K562 (cell line): ENCODE data around the gene AGAP1. TPM values are rescaled to one million over a fixed set of nuclear protein-coding genes. Genes with fewer than 3 reads are reported as not detected.

Source experiments
- ATAC-seq: fragments of 200-7000 bp; cut with Tn5 transposase; 3 replicates; pipeline ENCODE4 v1.9.1; 2020; ENCODE audit warnings: moderate library complexity
- BruUV-seq: library from RNA; stranded (reverse); fragments of 400-500 nt; replicated peaks from 2 replicates; lab custom pipeline; 2021; lab: Mats Ljungman, UMichigan
- CTCF ChIA-PET: fragments of 300-600 bp; formaldehyde crosslinking; extraction: SDS; loops from one replicate; lab custom pipeline; 2021; ENCODE audit warnings: low intra/inter-chr PET ratio; lab: Yijun Ruan, JAX
- POLR2A ChIA-PET: fragments of 300-600, 350-650 bp; sonication (Branson Sonifier 250); formaldehyde crosslinking; extraction: SDS; loops from one replicate; lab custom pipeline; 2021; ENCODE audit warnings: antibody characterized with exemption, inconsistent platforms; lab: Yijun Ruan, JAX
- DNase-seq, 4 experiments: peaks; one replicate each; pipeline versions ENCODE4 v3.0.0 to v3.0.0-alpha.2; 2011 to 2018; ENCODE audit warnings: low spot score in 3 of 4, mixed read lengths in 3 of 4; ENCODE audit errors: extremely low read depth in 1 of 4
- FAIRE-seq: peaks from 2 replicates; lab custom pipeline; 2011; peaks lifted over from hg19 to GRCh38; lab: Jason Lieb, UNC
- H2AFZ ChIP-seq: 2 replicates; pipeline ENCODE4 v1.6.0; 2011; ENCODE audit warnings: low read depth, low read length, control low read depth, inconsistent platforms
- H3K27ac ChIP-seq: fragments of 200-600 bp; 3 replicates; pipeline ENCODE4 v1.8.0; 2011; ENCODE audit warnings: low read depth, mild to moderate bottlenecking, control low read depth, inconsistent platforms, low read length, moderate library complexity, mixed read lengths; ENCODE audit errors: extremely low read depth
- H3K27me3 ChIP-seq, 2 experiments: fragments of 300-600 bp in 1 of 2; 2 replicates in 1 of 2; 3 replicates in 1 of 2; pipeline versions ENCODE4 v1.6.0 to v1.8.0; 2011; ENCODE audit warnings: inconsistent platforms in 2 of 2, low read length in 2 of 2, mild to moderate bottlenecking in 1 of 2, mixed read lengths in 1 of 2, moderate library complexity in 1 of 2; ENCODE audit not compliant: control insufficient read depth in 2 of 2, insufficient read depth in 2 of 2
- H3K36me3 ChIP-seq: fragments of 300-600 bp; 3 replicates; pipeline ENCODE4 v1.8.0; 2011; ENCODE audit warnings: mild to moderate bottlenecking, low read length, inconsistent platforms; ENCODE audit not compliant: control insufficient read depth, insufficient read depth
- H3K4me1 ChIP-seq, 2 experiments: fragments of 200-600 bp in 1 of 2; replicated peaks in 1 of 2; 2 replicates in 1 of 2; 3 replicates in 1 of 2; pipeline versions ENCODE4 v1.5.1 to v1.8.0; 2011; ENCODE audit warnings: inconsistent platforms in 2 of 2, low read length in 2 of 2, mild to moderate bottlenecking in 1 of 2, mixed read lengths in 1 of 2, moderate library complexity in 1 of 2; ENCODE audit not compliant: control insufficient read depth in 2 of 2, insufficient read depth in 2 of 2
- H3K4me2 ChIP-seq: 2 replicates; pipeline ENCODE4 v1.6.1; 2011; ENCODE audit warnings: low read length, control low read depth, inconsistent platforms, mixed read lengths; ENCODE audit not compliant: insufficient read depth
- H3K4me3 ChIP-seq: fragments of 200-600 bp; sonication (generic), shearing (Covaris generic); 2 replicates; pipeline ENCODE4 v1.5.1; 2016; ENCODE audit warnings: control low read depth, inconsistent platforms
- H3K79me2 ChIP-seq: fragments of 200-600 bp; 3 replicates; pipeline ENCODE4 v1.8.0; 2011; ENCODE audit warnings: low read length, inconsistent platforms; ENCODE audit not compliant: control insufficient read depth, insufficient read depth
- H3K9ac ChIP-seq, 2 experiments: 2 replicates each; pipeline versions ENCODE4 v1.6.0 to v1.6.1; 2011; ENCODE audit warnings: low read depth in 2 of 2, low read length in 2 of 2, control low read depth in 1 of 2, inconsistent platforms in 1 of 2, mild to moderate bottlenecking in 1 of 2, mixed read lengths in 1 of 2; ENCODE audit not compliant: insufficient read depth in 1 of 2
- H3K9me1 ChIP-seq: one replicate; pipeline ENCODE4 v1.6.0; 2011; ENCODE audit warnings: inconsistent platforms, mild to moderate bottlenecking, low read length, moderate library complexity; ENCODE audit not compliant: control insufficient read depth, insufficient read depth
- H3K9me3 ChIP-seq: replicated peaks from 2 replicates; pipeline ENCODE4 v1.5.1; 2011; ENCODE audit warnings: low read depth, low read length, inconsistent platforms; ENCODE audit not compliant: control insufficient read depth, insufficient read depth
- H4K20me1 ChIP-seq: replicated peaks from 2 replicates; pipeline ENCODE4 v1.6.1; 2011; ENCODE audit warnings: low read length, inconsistent platforms, mixed read lengths; ENCODE audit not compliant: control insufficient read depth, insufficient read depth
- CTCF ChIP-seq, 3 experiments: IDR thresholded peaks in 2 of 3; conservative IDR thresholded peaks in 1 of 3; 2 replicates each; pipeline ENCODE4 v1.5.1; 2011 to 2012; ENCODE audit warnings: low read length in 3 of 3, mild to moderate bottlenecking in 3 of 3, control low read depth in 2 of 3, improper control_type of control experiment in 1 of 3, inconsistent platforms in 1 of 3, low read depth in 1 of 3, mixed read lengths in 1 of 3, moderate library complexity in 1 of 3; ENCODE audit not compliant: insufficient read depth in 2 of 3
- FOS ChIP-seq: IDR thresholded peaks from 3 replicates; pipeline ENCODE4 v1.6.1; 2011; ENCODE audit not compliant: insufficient read length; ENCODE audit errors: extremely low read depth
- GTF2B ChIP-seq: IDR thresholded peaks from 2 replicates; pipeline ENCODE4 v1.6.1; 2011; ENCODE audit not compliant: insufficient read length; ENCODE audit errors: extremely low read depth
- JUND ChIP-seq, 2 experiments: IDR thresholded peaks; 2 replicates in 1 of 2; 3 replicates in 1 of 2; pipeline ENCODE4 v1.6.1; 2011; ENCODE audit warnings: borderline replicate concordance in 2 of 2, low read depth in 2 of 2, low read length in 2 of 2, improper control_type of control experiment in 1 of 2, missing biosample characterization in 1 of 2, missing genetic modification characterization in 1 of 2, missing genetic modification reagents in 1 of 2
- RB1 ChIP-seq: fragments of 450-650 bp; IDR thresholded peaks from 2 replicates; pipeline ENCODE4 v1.6.1; 2017; ENCODE audit warnings: low read depth, mild to moderate bottlenecking
- RERE ChIP-seq: sonication (generic); formaldehyde crosslinking; IDR thresholded peaks from 2 replicates; pipeline ENCODE4 v1.8.0; 2023; ENCODE audit warnings: missing genetic modification reagents, mild to moderate bottlenecking, borderline replicate concordance
- RFX5 ChIP-seq: IDR thresholded peaks from 2 replicates; pipeline ENCODE4 v1.6.1; 2011; ENCODE audit warnings: low read depth, mild to moderate bottlenecking, improper control_type of control experiment, low read length
- VEZF1 ChIP-seq: fragments of 200-800 bp; sonication (Bioruptor generic); IDR thresholded peaks from 2 replicates; pipeline ENCODE4 v1.6.1; 2017; ENCODE audit warnings: missing genetic modification characterization, missing compliant biosample characterization
- ZNF551 ChIP-seq: fragments of 250-450 bp; sonication (Bioruptor Pico); IDR thresholded peaks from 2 replicates; pipeline ENCODE4 v1.5.0; 2021; ENCODE audit warnings: mild to moderate bottlenecking, moderate library complexity
- ZNF584 ChIP-seq: fragments of 200-800 bp; sonication (Bioruptor generic); IDR thresholded peaks from 2 replicates; pipeline ENCODE4 v1.6.1; 2016; ENCODE audit warnings: low read depth, mild to moderate bottlenecking, missing genetic modification characterization, missing compliant biosample characterization
- WGBS: fragments of 100-300 bp; shearing (Covaris generic); methylation state at CpG from one replicate; pipeline ENCODE4 v1.1.6; 2016; ENCODE audit warnings: low coverage, mixed read lengths; ENCODE audit not compliant: insufficient coverage; ENCODE audit errors: missing lambda C conversion rate; 5-methylcytosine and 5-hydroxymethylcytosine counted together
- in situ Hi-C: fragments of 300-500 bp; cut with MboI; formaldehyde crosslinking; loops from 4 replicates; pipeline ENCODE4 v1.15.0; 2018; ENCODE audit warnings: inconsistent platforms, mixed read lengths
- intact Hi-C: fragments of 100-400 bp; cut with micrococcal nuclease; formaldehyde crosslinking; loops from 2 replicates; pipeline ENCODE4 v1.14.2; 2022
- polyA plus RNA-seq, 8 experiments: library from polyadenylated mRNA; depleted of rRNA in 4 of 8; stranded (reverse) in 5 of 8; unstranded in 3 of 8; fragments of >200 nt; fragmentation: Nextera tagmentation in 2 of 8; fragmentation: Illumina TruSeq in 1 of 8; extraction: Ambion mirVana in 2 of 8; extraction: Trizol in 1 of 8; gene quantifications; 2 replicates each; pipeline versions ENCODE4 v1.2.1 to v1.2.3, GENCODE V29; 2011 to 2014; ENCODE audit warnings: inconsistent platforms in 1 of 8, missing spikeins in 1 of 8
- total RNA-seq, 7 experiments: library from RNA; depleted of rRNA in 6 of 7; stranded (reverse); fragments of >200 nt in 6 of 7; fragmentation: Illumina TruSeq in 2 of 7; extraction: Trizol in 2 of 7; gene quantifications; 2 replicates each; pipeline versions ENCODE4 v1.2.1 to v1.2.3, GENCODE V29; 2011 to 2021; ENCODE audit warnings: low replicate concordance in 1 of 7

Gene AGAP1
- total and polyA plus RNA-seq, 9 of the 15 experiments (the other 6 are each of a cell fraction or from before 2014, with no cell fraction given) = 1.3 to 24.0 (median 10.6) TPM

GRCh38 chr2:236120141-236120601 is 626.3 kb downstream of the AGAP1 start:
- H3K4me3 ChIP-seq = no peak overlapping the region
- no peak for DNase-seq
- no peaks in the 10 kb centered on the region for H3K27me3 ChIP-seq
- WGBS = 87% methylated on average over 4 of the region's 29 CpGs
- no peaks in the 10 kb centered on the region for H3K79me2 ChIP-seq
- no peak overlapping the region for H3K27ac ChIP-seq
- no peak for FAIRE-seq
- in situ Hi-C loops = no loop called here
- BruUV-seq = no TSS peak
- no peak overlapping the region for H2AFZ ChIP-seq
- no peak for ATAC-seq
- H3K9me3 ChIP-seq = no peaks in the 10 kb centered on the region
- H3K36me3 ChIP-seq = 0 out of 3 replicates have a peak, but pooled peaks cover 3% of the 10 kb centered on the region
- H3K9me1 ChIP-seq = no peaks in the 10 kb centered on the region
- H3K4me2 ChIP-seq = no peak overlapping the region
- H3K9ac ChIP-seq = no peak overlapping the region
- no peaks in the 10 kb centered on the region for H4K20me1 ChIP-seq
- intact Hi-C loops = no loop called here
- H3K4me1 ChIP-seq = peaks cover 0 to 3% of the 10 kb centered on the region in 2 experiments; a peak in 1 of 5 replicates
- CTCF ChIA-PET = no interaction called here
- POLR2A ChIA-PET = no interaction called here
- TF ChIP-seq RERE (CRISPR knock-in tag) (no peak), FOS (no peak), RFX5 (no peak), CTCF (IDR thresholded peaks at IDR 0.05 in 2 of 3, conservative IDR thresholded peaks at IDR 0.05 in 1 of 3; ENCODE audit: insufficient read depth in 2 of 3, low read depth in 1 of 3, low read length in 3 of 3) (no peak), GTF2B (no peak), RB1 (no peak), ZNF551 (CRISPR knock-in tag) (no peak), ZNF584 (CRISPR knock-in tag) (no peak), JUND (IDR thresholded peaks at IDR 0.05; ENCODE audit: borderline replicate concordance, low read depth, low read length) (no peak), JUND (tag; IDR thresholded peaks at IDR 0.05; ENCODE audit: borderline replicate concordance, low read depth, low read length) (no peak), VEZF1 (CRISPR knock-in tag) (no peak)
